NK-92 (cell line): ENCODE measurements around the gene HIPK4.

Experiments used
- DNase-seq: peaks from one replicate; lab custom pipeline; 2025; ENCODE audit not compliant: unreplicated experiment; lab: John Stamatoyannopoulos, UW

The HIPK4 gene

DNA sequence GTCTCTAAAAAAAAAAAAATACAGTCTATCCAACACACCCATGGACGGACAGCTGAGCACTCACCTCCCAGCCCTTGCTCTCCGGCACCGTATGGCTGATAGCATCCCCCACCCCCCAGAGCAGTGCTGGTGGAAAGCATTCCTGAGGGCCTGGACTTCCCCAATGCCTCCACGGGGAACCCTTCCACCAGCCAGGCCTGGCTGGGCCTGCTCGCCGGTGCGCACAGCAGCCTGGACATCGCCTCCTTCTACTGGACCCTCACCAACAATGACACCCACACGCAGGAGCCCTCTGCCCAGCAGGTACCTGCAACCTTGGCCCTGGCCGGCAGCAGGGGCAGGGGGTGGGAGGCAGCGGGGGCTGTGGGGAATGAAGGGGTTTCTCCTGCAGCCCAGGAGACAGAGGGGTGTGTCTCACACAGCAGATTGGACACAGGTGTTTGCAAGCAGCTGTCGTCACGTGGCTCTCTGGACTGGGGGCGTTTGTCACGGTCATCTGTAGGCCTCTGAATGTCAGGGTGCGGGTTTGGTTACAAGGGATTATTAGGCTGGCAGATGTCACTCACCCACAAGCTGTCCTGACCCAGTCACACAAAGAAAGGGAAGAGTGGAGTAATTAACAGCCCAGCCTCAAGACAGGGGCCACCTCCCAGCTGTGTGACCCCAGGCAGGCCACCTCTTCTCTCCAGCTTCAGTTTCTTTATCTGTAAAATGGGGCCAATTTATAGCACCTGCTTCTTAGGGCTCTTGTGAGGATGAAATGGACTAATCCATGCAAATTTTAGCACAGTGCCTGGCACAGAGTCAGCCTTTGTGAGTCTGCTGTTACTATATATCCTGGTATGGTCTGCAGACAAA is 22.2 kb downstream of the HIPK4 start:
- DNase-seq: no peak

DNA sequence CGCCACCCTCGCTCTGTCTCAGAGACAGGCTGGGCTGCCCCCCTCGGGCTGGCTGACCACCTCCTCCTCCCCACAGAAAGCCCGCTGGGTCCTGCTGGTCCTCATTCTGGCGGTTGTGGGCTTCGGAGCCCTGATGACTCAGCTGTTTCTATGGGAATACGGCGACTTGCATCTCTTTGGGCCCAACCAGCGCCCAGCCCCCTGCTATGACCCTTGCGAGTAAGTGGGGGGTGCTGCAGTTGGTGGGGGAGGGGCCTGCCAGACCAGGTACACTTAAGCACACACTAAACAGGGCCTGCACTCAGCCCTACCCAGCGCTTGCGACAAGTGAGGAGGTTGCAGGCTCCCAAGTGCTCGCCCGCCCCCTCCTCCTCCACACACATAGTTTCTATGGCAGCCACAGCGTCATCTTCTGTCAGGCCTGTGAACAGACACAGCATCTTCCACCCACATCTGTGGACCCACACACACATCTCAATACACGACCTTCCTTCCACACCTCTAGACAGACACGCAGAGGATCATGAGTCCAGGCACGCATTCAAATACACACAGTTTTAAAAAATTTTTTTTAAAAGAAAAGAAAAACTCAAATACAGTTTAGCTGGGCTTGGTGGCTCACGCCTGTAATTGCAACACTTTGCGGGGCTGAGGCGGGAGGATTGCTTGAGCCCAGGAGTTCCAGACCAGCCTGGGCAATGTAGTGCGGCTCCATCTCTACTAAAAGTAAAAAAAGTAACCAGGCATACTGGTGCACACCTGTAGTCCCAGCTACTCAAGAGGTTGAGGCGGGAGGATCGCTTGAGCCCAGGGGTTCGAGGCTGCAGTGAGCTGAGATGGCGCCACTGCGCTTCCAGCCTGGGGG is 23.1 kb downstream of the HIPK4 start:
- DNase-seq: no peak

DNA sequence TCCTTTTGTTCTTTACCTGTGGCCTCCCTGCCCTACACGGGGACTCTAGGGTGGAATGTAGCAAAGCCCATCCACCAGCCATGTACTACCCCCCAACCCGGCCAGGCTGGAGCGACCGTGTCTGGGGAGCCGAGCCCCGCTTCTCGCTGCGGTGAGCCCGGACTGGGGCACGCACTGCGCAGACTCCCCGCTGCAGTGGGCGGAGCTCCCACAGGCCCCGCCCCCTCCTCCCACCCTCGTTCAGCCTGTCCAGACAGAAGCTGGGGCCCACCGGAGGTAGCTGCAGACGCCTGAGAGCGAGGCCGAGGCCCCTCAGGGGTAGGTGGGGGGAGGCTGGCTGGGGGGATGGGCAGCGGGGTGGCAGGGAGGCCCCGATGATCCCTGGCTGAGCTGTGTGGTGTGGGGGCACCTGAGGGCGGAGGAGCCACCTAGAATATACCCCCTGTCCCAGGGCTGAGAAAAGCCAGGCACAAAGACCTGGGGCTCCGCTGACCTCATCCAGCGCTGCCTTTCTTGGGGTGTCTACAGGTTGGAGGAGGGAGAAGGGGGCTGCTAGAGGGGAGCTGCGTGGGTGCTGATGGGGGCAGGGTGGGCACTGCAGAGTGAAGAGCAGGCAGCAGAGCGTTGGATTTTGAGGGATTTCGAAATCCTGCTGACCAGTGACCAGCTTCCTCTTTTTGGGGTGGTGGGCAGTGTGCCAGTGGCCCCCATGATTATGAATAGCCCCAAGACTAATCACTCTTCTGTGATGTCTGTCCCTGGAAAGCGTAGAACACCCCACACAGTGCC is 24.2 kb downstream of the HIPK4 start:
- no peak for DNase-seq

DNA sequence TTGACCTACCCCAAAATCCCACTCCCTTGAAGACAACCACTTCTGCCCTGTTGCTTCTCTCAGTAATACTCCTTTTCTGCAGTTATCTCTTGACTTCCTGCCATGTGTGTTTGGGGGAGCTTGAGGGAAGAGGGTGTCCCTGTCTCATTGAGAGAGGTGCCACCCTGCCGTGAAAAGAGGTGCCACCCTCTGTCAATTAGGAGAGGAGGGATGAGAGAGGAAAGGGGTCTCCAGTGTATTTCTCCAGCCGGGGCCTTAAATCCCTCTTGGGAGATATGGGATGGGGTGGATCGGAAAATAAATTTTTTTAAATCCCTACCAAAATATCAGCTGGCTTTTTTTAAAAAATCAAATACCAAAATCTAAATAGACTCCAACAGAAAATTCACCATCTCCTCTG is 25.0 kb downstream of the HIPK4 start:
- DNase-seq: no peak

DNA sequence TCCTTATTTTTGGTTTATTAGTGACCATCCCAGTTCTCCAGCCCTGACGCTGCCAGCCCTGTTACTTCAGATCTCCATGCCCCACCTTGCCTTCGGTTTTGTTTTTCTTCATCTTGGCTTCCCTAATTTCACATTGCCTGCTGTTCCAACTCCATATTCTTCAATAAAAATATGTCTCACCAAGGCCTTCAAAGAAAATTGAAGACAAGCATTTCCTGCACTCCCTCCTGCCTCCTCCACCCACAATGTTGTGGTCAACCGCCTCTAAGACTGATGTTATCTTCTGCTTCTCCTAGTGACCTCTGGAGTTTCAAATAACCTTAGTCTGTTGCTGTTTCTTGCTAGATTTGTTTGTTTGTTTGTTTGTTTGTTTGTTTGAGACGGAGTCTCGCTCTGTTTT is 26.9 kb downstream of the HIPK4 start:
- DNase-seq: no peak

DNA sequence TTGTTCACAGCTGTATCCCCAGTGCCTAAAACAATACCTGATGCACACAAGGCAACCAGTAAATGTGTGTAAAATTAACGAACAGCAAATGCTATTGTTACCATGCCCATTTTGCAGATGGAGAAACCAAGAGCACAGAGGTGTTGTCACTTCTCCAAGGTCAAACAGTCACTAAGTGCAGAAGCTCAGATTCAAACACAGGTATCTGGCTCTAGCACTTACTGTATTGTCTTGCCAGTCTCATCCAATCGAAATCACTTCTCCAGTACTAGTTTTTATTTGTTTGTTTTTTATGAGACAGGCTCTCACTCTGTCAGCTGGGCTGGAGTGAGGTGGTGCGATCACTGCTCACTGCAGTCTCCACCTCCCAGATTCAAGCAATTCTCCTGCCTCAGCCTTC is 27.8 kb downstream of the HIPK4 start:
- no peak for DNase-seq

DNA sequence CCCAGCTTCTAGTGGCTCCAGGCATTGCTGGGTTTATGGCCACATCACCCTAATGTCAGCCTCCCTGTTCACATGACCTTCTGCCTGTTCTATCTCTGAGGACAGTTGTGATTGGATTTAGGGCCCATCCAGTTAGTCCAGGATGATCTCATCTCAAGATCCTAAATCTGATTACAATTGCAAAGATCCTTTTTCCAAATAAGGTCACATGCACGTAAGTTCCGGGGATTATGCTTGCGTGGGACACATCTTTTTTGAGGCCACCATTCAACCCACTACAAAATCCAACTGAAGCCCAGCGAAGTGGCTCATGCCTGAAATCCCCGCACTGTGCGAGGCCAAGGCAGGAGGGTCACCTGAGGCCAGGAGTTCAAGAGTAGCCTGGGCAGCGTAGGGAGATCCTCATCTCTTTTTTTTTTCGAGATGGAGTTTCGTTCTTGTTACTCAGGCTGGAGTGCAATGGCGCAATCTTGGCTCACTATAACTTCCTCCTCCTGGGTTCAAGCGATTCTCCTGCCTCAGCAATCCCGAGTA is 29.2 kb downstream of the HIPK4 start:
- DNase-seq: no peak

DNA sequence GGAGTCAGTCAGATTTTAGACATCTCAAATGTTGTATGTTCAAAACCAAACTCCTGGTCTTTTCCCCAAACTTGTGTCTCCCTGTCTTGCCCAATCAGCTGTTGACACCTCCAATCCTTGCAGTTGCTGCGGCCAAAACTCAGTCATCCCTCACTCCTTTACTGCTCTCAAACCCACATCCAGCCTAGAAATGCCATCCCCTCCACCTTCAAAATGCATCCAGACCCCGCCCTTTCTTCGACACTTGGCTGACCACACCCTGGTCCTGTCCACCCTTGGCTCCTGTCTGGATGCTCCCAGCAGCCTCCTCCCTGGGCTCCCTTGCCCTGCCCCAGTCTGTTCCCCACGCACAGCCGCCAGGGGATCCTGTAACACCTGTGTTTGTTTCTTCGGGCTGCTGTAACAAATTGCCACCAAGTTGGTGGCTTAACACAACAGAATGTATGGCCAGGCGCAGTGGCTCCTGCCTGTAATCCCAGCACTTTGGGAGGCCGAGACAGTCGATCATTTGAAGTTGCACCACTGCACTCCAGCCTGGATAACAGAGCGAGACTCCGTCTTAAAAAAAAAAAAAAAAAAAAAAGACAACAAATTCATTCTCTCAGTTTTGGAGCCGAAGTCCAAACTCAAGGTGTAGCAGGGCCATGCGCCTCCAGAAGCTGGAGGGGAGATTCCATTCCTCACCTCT is 29.8 kb downstream of the HIPK4 start:
- no peak for DNase-seq

DNA sequence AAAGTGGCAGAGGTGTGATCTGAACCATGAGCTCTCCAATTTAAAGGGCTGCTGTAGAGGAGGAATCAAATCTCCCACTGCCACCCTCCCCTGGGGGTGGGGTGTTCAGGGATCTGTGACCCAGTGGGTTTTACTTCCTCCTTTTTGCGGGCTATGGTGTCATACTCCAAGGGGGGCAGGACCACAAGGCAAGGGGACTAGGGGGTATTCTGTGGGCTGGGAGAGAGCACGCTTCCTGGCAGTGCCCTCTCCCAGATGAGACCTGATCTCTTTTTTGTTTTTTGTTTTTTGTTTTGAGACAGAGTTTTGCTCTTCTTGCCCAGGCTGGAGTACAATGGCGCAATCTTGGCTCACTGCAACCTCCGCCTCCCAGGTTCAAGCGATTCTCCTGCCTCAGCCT is 31.2 kb downstream of the HIPK4 start:
- no peak for DNase-seq

DNA sequence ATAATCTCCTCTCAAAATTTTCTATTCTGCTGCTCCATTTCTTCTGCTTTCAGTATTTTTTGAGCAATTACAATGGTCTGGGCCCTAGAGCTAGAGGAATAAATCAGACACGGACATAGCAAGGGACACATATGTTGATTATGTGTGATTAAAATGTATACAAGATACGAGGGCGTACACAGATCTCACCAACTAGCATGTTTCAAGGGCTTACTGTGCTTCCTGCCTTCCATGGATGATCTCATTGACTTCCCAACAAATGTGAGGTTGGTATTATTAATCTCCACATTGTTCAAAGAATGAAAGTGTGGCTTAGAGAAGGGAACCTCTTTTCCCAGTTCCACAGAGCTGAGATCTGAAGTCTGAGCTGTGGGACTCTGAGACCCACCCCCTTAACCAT is 32.3 kb downstream of the HIPK4 start:
- no peak for DNase-seq

DNA sequence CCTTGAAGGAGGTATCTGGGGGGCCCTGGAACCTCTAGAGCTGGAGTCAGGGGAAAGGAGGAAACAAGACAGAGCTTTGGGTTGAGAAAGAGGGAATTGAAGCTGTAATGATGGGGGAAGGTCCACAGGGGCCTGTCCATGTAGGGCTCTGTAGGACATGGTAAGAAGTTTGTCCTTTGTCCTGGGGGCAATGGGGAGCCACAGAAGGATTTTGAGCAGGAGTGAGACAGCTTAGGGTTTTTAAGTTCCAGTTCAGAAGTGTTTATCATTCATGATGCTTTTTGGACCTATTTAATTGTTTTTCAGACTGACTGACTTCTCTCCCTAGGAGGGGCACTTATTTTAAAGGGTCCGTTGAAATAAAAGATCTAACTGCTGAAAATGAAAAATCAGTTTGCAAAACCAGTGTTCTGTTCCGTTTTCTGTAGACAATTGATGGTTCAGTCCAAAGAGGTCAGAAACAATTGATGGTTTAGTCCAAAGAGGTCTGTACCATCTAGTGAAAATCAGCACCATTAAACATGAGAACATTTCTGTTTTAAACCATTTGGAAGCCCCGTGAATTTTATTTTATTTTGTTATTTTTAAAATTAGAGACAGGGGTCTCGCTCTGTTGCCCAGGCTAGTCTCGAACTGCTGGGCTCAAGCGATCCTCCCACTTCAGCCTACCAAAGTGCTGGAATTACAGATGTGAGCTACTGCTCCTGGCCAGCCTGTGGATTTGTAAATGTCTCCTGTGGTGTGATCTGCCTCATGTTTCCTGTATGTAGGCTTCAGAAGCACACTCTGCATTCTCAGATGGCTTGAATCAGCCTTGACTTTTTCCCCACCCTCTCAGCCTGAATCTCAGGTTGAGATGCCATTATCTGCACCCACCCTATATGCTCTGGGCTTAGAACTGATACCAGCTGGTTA is 33.0 kb downstream of the HIPK4 start:
- DNase-seq: no peak

DNA sequence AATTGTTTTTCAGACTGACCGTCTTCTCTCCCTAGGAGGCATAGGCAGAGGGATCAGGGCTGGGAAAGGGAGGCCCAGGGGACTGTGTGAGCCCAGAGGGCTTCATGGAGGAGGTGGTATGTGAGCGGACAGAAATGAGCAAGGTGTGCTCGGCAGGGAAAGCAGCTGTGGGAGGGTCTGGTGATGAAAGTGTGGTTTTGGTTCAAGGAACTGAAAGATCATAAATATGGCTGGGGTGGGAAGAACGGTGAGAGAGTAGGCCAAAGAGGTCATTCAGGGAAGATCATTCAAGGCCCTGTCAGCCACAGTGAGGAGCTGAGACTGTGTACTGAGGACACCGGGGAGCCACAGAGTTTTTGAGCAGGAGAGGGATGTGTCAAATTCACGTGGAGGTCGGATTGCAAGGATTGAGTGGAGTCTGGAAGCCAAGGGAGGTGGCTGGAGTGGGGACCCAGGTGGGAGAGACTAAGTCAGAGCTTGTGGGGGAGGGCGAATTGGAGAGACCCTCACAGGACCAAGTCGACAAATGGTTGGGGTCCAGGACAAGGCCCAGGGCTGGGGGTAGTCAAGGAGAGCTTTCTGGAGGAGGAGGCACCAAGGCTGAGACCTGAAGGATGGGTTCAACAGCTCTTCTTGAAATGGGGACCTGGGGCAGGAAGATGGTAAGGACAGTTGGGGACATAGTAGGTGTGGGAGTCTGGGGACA is 33.9 kb downstream of the HIPK4 start:
- DNase-seq: no peak

DNA sequence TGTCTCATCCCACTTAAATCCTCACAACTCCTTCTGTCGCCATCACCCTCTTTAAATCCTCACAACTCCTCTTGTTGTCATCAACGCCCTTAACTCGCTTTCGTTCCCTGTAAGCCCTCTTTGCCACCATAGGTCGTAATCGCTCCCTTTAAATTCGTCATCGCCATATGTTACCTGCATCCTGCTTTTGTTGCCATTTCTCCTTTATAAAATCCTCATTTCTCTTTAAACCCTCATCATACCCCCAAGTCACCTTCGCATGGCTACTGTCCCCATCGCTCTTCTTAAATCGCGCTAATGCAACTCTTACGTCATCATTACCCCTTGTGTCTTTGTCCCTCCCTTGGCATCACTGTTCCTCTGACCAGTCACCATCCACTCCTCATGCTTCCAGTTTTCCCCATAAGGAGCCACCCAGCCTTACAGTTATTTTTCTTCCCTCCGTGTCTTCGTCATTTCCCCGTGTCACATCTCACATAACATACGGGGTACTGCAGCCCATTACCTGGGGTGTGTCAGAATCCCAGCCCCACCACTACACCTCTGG is 40.9 kb downstream of the HIPK4 start:
- no peak for DNase-seq

DNA sequence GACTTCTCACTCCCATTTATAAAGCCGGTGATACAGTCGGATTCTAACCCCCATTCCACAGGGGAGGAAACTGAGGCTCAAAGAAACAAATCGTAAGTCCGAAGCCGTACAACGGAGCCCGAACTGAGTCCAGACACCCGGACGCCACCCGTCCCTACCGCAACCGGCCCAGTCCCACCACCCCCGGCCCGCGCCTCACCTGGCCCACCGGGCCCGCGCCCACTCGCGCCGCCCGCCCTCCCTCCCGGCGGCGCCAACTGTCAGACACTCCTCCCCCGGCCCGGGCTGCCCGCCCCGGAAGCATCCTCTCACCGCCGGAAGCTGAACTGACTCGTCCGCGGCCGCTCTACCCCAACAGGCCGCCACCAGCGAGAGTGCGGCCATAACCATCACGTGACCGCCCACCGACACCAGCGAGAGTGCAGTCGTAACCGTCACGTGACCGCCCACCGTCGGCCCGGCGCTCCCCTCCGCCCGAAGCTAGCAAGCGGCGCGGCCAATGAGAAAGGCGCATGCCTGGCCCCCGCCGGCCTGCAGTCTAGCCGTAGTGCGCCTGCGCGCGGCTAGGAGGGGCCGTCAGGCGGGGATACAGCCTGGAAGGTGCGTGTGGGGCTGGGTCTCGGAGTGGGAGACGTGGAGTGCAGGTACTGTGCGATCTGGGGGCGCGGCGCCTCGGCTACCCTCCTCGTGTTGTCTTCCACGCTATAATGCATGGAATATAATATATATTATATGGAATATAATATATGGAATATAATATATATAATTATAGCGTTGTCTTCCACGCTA is 41.7 kb downstream of the HIPK4 start, which contains the start of the genes C19orf47 and PLD3:
C19orf47 (minus strand) TSS at position 273 of the 789 bp plus-strand sequence. CDS start 6,540 bp downstream, outside the sequence.
PLD3 (plus strand) TSS at position 571 of the 789 bp plus-strand sequence. CDS start 17,789 bp downstream, outside the sequence.
- DNase-seq: peak; percentile 91

DNA sequence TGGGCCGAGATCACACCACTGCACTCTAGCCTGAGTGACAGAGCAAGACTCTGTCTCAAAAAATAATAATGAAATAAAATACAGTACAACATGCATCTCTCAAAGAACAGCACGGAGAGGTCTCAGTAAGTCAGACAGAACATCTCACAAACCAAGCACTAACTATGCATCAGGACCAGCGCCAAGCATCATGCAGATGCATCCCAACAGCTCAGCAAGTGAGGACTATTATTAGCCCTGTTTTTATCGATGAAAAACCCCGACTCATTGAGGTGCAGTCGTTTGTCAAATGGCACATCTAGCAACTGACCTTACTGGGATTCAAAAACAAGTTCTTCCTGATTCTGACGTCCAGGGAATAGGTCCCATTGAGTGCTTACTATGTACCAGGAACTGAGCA is 45.6 kb downstream of the HIPK4 start:
- no peak for DNase-seq

DNA sequence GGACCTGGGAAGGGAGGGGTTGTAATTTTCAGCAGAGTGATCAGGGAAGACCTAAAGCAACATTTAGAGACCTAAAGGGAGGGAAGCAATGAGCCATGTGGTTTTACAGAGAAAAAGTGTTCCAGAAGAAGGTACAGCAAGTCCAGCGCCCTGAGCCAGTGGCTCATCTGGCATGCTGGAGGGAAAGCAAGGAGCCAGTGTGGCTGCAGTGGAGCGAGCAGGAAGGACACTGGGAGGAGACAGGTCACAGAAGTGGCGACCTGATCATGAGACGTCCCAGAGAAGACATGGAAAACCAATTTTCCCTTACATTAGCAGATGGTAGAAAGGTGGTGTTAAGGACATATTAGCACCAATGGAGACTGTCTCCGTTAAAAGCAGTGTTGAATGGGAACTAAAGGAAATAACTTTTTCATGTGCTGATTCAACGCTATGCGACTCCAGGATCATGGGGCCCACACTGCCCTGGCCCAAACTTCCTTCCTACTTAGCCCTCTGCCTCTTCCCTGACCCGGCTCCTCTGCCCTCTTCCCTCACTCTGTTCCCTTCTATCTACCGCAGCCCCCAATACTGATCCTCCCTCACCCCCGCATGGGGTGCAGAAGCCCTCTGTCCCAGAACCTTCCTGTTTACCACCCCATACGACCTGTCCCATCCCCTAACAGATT is 47.2 kb downstream of the HIPK4 start:
- DNase-seq: no peak
